ENCODE results near the gene FBXW8.

The FBXW8 gene, protein sequence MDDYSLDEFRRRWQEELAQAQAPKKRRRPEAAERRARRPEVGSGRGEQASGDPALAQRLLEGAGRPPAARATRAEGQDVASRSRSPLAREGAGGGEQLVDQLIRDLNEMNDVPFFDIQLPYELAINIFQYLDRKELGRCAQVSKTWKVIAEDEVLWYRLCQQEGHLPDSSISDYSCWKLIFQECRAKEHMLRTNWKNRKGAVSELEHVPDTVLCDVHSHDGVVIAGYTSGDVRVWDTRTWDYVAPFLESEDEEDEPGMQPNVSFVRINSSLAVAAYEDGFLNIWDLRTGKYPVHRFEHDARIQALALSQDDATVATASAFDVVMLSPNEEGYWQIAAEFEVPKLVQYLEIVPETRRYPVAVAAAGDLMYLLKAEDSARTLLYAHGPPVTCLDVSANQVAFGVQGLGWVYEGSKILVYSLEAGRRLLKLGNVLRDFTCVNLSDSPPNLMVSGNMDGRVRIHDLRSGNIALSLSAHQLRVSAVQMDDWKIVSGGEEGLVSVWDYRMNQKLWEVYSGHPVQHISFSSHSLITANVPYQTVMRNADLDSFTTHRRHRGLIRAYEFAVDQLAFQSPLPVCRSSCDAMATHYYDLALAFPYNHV

DNA sequence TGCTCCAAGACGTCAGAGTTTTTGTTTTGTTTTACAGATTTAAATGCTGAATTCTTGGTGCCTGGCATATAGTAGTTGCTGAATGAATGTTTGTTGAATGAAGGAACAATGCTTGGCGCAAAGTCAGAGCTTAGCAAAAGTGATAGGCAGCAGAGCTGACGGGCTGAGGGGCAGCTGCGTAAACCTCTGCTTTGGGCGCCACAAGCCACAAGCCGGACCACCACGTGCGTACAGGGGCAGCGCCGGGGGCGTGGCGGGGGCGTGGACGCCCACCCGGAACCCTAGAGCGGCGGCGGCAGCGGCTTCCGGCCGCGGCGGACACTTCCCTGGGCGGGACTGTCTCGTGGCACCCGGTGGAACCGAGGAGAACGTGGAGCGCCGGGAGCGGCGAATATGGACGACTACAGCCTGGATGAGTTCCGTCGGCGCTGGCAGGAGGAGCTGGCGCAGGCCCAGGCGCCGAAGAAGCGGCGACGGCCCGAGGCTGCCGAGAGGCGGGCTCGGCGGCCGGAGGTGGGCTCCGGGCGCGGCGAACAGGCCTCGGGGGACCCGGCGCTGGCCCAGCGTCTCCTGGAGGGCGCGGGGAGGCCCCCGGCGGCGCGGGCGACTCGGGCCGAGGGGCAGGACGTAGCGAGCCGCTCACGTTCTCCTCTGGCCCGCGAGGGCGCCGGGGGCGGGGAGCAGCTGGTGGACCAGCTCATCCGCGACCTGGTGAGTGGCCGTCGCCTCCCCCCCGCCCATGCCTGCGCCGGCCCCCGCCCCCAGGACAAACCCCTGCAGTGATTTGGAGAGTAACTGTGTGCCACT lies at the start of gene FBXW8:
TSS of gene FBXW8 (plus strand) at position 306 of the 807 bp plus-strand sequence. CDS start at position 394, 88 bp downstream.
- DNase-seq: peak; percentile 77 to 88

DNA sequence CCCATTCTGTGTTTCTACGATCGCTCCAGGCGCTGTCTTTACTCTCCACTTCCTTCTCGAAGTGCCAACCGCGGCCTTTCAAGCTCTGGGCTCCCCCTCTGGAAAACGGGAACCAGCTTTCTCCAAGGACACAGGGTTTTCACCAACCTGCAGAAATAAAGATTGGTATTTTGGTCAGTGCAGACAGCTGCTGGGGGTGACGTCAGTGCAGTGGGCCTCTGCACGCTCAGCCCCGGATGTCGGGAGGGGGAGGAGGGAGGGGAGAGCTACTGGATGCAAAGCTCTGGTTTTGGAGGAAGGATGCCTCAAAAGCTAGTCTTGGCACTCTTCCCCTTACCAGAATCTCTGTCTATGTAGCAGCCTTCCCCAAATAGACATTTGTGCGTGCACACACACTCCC lies 49.4 kb upstream of the FBXW8 start:
- peak; percentile 84 to 92 for DNase-seq

DNA sequence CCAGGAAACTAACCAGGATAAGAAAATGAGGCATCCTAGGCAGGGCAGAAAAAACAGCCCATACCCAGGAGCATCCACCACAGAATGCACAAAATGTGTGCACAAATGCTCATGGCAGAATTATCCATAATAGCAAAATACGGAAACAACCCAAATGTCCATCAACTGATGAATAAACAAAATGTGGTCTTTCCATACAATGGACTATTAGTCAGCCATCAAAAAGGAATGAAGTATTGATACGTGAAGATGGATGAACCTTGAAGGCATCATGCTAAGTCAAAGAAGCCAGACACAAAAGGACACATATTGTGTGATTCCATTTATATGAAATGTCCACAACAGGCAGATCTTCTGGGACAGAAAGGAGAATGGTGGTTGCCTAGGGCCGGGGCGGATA lies 48.6 kb upstream of the FBXW8 start:
- no peak for DNase-seq

DNA sequence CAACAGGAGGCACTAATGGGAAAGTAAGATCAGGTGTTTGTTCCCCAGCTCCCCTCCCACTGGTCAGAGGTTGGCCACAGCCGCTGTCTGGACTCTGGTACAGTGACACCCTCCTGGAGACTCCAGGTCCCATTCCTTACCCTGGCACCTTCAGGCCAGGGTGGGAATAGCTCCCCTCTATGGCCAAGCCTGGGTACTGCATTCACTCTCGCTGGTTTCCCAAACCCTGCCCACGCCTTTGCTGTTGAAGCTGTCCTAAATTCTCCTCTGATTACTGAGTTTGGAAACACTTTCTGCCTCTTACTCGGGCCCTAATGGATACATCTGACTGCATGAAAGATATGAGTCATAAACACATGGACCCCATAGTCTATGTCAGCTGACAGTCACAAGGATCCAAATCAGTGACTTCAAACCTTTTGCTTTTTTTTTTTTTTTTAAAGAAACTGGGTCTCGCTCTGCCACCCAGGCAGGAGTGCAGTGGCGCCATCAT lies 47.4 kb upstream of the FBXW8 start:
- DNase-seq: peak; percentile 23 to 29

DNA sequence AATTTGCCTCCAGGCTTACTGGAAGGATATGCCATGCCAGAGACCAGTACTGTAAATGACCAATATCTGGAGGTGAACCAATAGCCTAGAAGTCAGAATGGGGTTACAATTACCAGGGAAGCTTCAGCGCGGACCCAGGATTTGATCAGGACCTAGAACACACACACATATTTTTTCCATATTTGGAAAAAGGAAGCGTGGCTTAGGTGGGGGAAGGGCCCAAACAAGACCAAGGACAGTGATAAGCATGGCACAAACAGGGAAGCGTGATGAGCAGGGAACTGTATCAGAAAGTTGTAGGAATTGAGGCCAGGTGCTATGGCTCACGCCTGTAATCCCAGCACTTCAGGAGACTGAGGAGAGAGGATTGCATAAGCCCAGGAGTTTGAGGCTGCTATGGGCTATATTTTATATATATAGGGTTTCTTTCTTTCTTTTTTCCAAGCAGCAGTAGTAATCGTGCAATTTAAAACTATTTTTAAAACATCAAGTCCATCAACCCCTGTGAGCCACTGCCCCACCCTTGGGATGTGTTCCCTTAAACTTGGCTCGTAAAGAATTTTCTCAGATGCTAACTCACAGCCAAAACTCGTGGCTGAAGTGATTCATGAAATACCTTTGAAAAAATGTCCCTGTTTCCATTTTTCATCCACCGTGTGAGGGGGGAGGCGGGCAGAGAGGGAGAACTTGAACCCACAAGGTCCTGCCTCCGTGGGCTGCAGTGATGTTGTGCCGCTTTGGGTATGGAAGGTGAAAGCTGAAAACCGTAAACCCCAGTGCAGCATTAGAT lies 46.2 kb upstream of the FBXW8 start:
- no peak for DNase-seq

DNA sequence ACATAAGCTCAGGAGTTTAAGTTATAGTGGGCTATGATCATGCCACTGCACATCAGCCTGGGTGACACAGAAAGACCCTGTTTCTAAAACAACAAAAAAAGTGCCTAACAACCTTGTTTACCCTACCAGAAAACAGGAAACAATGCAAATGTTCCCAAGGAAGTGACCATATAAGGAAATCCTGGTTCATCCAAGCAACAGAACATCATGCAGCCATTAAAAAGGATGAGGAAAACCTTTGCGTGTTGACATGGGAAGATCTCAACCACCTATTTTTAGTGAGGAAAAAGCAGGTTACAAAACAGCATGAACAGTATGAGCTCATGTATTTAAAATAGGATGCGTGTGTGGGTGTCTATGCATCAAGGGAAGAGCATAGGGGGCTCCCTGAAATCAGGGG lies 43.2 kb upstream of the FBXW8 start:
- DNase-seq: no peak

DNA sequence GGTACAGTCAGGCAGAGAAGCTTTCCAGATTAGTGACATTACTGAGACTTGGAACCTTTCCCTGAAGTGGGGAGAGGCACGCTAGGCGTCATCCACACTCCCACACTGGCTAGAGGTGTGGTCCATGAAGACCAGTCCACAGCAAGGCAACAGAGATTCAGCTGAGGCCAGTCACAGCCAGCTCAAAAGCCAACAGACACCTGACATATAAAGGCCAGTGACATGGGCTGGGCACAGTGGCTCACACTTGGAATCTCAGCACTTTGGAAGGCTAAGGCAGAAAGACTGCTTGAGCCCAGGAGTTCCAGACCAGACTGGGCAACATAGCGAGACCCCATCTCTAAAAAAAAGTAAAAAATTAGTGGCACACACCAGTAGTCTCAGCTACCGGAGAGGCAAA lies 40.4 kb upstream of the FBXW8 start:
- DNase-seq: no peak

DNA sequence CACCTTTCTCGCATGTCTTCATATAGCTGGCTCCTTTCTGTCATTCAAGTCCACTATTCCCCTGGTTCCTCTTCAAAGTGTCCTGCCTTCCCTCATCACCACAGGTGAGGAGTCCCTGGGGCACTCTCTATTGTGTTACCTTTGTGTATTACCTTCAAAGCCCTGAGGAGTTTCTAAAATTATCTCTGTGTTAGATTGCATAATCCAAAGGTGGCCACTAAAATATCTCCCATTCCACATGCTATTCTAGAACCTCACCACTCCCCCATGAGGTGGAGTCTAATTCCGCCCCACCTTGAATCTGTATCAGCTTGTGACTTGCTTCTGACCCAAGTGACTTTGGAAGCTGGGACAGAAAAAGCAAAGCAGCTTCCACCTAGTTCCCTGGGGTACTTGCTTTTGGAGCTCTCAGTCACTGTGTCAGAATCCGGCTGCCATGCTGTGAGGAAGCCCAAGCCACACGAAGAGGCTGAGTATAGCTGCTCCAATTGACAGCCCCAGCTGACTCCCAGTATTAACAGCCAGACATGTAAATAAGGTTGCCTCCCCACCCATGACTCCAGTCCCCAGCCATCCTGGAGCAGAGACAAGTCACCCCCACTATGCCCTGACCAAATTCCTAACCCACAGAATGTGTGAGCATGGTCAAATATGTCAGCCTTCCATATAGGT lies 36.3 kb upstream of the FBXW8 start:
- no peak for DNase-seq

DNA sequence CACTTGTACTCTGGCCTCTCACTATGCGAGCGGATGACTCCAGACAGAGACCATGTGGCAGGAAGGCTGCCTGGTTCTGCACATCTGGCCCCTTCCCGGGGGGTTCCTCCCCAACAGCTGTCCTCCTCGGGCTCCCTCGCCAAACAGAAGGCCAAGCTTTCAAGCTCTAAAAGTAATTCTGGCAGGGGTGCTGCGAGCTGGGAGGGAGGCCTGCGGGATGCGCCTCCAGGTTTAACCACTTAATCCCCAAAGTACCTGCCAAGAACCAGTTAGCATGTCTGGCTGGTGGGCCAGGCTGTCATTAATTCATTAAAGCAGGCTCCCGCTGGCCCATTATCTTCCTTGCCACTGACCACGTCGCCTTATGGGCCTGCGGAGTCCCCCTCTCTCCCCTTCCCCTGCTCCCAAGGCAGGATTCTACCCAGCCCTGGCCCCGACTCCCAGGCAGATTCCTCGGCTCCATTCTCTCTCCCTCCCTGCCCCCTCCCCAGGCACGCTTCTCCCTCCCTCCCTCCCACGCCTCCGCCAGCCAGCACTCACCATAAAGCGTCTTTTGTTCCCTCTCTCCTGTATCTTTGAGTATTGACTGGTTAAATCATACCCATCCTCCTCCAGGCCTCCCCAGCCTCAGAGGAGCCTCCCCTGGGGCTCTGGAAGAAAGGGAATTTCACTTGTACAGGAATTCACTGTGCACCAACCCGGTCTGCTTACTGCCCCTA lies 34.4 kb upstream of the FBXW8 start:
- no peak for DNase-seq

DNA sequence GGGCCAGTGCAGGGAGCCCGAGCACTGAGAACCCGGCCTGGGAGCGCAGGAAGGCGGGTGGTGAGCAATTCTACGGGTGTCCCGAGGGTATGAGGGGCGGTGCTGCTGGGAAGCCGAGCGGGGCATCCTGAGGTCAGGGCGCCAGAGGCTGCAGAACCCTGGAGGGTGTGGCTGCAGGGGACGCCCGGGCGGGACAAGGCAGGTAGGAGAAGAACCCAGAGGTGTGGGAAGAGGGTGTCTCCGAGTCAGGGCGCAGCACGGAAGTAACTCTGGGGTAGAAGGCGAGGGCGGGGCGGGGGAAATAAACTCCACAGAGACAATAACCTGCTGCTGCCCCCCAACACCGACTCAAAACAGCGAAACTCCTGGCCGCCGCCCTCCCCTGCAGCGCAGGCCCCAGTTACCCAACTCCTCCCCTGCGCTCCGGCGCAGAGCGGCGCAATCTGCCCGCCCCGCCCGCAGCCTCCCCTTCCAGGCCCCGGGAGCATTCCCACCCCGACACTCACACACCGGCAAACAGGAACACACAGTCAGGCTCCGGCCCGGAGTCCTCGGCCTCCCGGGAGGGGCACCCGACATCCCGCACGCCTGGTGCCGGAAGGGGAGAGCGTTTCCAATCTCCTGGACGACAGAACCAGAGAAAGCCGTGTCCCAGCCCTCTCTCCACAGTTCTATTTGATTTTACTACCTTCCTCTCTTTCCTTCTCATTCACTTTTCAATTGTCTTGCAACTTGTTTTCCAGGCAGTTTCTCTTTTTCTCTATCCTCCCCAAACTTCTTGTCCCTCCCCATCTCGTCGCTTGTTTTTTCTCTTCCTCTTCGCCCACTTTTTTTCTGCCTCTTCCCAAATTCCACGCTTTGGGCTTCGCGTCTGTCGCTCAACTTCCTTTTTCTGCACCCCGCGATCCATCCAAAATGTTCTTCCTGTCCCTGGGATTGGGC lies 31.9 kb upstream of the FBXW8 start:
- no peak for DNase-seq

DNA sequence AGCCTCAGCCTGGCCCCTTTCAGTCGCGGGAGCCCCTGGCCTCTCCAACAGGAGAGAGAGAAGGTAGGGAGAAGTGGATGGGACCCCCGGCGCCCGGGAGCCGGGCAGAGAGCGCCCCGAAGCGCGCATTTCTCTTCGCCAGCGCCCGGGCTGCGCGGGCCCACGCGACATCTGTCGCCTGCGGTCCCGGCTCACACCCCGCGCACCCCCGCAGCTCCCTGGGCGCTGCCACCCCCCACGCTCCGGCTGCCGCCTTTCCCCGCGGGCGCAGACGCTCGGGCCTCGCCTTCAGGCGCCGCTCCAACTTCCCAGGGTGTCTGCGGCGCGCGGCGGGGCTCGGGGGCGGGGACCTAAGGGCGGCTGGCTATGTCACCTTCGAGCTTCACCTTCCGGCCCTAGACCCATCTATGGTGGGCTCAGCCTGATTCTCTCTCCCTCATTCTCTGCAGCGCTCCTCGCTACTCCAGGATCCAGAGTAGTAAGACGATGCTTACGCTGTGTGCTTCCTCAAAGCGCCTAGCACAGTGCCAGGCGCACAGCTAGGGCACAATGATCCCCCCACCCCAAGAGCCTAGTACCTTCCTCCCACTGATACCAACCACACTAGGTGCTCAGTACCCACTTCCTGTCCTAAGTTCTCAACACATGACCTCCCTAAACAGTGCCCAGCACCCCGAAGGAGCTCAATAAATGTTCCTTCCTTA lies 31.1 kb upstream of the FBXW8 start:
- DNase-seq: no peak

DNA sequence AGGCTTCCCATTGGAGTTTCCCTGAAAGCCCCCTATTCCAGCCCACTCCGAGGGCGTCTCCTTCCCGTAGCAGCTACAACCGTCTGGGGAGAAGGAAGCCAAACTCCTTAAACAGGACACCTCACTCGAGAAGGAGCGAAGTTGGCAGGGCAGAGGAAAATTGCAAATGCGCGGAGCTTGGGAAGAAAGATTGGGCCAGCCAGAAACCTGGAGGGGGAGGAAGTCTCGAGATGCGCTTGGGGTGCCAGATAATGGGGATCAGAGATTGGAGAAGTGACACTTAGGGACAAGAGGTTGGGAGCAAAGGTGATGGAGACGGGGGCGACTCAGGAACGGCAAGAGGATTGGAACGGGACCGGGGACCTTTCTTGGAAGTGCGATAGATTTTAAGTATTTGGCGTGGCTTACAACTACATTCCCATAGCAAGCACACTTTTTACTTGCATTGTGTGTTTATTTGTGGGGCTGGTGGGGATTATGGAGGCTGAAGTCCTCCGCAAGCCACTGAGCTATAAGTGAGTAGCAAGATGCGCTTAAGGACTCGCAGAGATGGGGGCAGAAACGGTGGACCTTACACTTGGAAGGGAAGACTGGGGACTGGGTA lies 30.4 kb upstream of the FBXW8 start:
- no peak for DNase-seq

DNA sequence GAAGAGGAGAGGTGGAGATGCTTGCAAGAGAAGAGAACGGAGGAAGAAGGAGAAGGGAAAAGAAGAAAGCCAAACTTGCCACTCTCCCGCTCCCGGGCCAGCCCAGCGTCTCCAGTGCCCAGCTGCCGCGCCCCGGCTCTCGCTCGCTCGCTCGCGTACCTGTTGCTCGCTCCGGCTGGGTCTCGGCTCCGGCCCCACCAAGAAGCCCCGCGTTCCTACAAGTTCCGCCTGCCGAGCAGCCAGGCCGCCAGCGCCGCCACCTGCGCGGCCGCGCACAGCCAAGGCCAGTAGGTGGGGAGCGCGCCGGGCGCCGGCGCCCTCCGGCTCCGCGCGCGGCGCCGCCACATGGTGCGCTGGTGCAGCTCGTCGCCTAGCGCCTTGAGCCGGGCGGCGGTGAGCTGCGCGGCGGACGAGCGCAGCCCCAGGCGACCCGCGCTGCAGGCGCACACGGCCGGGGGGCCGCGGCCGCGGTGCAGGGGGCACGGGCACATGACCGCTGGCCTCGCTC lies 29.9 kb upstream of the FBXW8 start:
- DNase-seq: peak; percentile 48 to 70

DNA sequence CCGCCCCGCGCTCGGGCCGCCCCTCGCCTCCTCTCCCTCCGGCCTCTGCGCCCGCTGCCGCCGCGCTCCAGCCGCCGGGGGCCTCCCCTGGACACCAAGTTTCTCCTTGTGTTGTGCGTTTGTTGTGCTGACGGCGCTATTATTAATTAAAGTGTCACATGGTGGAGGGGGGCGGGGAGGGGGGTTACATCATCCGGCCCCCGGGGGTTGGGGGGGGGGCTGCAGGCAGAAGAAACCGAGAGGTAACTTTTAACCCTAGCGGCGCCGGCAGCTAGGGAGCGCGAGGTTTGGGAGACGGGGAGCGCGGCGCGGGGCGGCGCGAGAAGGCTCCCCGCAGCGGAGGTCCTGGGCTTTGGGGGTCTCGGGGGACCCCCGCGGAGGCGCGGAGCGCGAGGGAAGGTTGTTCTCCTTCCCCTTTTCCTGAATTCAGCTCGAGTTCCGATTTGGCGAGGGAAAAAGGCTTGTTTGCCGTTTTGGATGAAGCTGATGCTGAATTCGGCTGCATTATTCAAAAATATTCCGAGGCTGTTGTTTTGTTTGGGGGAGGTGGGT lies 29.3 kb upstream of the FBXW8 start, which contains the start of gene HRK:
TSS of gene HRK (minus strand) at position 117 of the 552 bp plus-strand sequence. CDS start 134 bp downstream, outside the sequence.
- DNase-seq: peak; percentile 32 to 44

DNA sequence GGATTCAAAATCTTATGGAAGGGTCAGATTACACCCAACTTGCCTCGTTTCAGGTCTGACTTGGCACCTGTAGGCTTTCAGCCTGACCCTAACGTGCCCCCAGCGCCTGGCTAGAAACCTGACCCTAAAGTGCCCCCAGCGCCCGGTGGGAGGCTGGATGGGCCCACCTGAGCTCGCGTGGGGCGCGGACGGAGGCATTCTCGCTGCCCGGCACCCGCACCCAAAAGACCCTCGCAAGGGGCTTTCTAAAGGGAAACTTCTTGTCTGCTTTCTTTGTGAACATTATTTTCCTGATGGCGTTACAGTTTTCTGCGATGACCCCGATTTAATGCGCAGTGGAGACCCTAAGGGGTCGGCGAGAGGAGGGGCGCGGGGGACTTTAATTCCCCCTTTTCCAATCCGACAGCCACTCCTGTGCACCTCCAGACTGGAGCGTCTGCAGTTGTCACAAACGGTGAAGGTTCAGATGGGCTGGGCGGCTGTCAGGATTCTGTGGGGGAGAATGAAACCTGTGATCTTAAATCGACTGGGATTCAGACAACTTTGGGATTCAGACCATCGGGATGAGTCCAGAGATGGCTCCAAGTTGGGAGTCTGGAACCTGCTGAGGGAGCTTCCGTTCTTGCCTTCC lies 28.8 kb upstream of the FBXW8 start:
- no peak for DNase-seq

DNA sequence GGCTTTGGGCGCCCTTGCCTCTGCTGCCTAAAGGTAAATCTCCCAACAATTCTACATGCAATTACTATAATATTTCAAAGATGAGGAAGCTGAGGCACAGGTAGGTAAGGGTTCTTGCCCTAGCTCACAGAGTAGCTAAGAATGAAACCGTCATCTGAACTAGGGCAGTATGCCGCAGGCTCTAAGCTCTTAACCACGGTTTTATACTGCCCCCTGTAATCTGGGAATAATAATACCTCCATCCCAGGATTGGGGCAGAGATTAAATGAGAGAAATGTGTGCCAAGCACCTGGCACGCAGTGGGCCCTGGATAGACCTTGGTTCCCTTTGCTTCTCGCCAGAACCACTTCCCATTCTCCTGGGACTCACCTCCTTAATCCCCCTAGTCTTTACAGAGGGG lies 28.0 kb upstream of the FBXW8 start:
- DNase-seq: peak; percentile 66 to 75

DNA sequence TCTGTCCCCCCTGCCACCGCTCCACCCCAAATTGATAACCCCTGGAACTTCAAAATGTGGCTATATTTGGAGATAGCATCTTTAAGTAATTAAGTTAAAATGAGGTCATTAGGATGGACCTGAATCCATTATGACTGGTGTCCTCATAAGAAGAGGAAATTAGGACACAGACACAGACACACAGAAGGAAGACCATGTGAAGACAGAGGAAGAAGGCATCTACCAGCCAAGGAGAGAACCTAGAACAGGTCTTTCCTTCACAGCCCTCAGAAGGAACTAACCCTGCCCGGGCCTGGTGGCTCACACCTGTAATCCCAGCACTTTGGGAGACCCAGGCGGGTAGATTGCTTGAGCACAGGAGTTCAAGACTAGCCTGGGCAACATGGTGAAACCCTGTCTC lies 25.9 kb upstream of the FBXW8 start:
- DNase-seq: no peak

DNA sequence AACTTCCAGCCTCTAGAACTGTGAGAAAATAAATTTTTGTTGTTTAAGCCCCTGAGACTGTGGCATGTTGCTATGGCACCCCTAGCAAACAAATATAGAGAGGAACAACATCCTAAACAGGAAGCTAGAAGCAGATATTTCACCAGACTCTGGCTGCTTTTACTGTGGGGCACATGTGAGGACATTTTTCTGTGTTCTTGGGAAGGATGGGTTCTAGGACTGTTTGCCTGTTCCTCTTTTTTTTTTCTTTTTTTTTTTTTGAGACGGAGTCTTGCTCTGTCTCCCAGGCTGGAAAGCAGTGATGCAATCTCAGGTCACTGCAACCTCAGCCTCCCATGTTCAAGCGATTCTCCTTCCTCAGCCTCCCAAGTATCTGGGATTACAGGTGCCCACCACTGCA lies 25.3 kb upstream of the FBXW8 start:
- no peak for DNase-seq

Data from SHP77 (cell line).